HG03064 (cell line): ENCODE measurements around the gene DHX16.
"Not testable (repeated sequence)": the region's sequence is repeated elsewhere in the genome, so short reads cannot be mapped to it uniquely, and the experiment has no call there.

ENCODE experiments used
- ATAC-seq: cut with Tn5 transposase; IDR thresholded peaks from one replicate; pipeline ENCODE4 v1.9.1; 2021; ENCODE audit warnings: low read depth; ENCODE audit not compliant: unreplicated experiment

Gene DHX16

GRCh38 chr6:30681766-30682142, 8.9 kb upstream of the DHX16 start:
- no peak for ATAC-seq

- no peak for ATAC-seq
Measured at GRCh38 chr6:30679765-30680535, 7.1 kb upstream of the DHX16 start.

GRCh38 chr6:30678964-30679726, 6.3 kb upstream of the DHX16 start:
- ATAC-seq: no peak

- no peak for ATAC-seq
Measured at GRCh38 chr6:30676660-30677285, 4.0 kb upstream of the DHX16 start.

GRCh38 chr6:30670760-30671527, 1.9 kb downstream of the DHX16 start:
- ATAC-seq: no peak

- not testable (repeated sequence) for ATAC-seq
Measured at GRCh38 chr6:30666300-30666699, 6.5 kb downstream of the DHX16 start.

- ATAC-seq: no peak
Measured at GRCh38 chr6:30664994-30665767, 7.6 kb downstream of the DHX16 start.

GRCh38 chr6:30657922-30658321, 14.9 kb downstream of the DHX16 start:
- not testable (repeated sequence) for ATAC-seq

- ATAC-seq: no peak
Measured at GRCh38 chr6:30657454-30657853, 15.4 kb downstream of the DHX16 start.

GRCh38 chr6:30656513-30656912, 16.3 kb downstream of the DHX16 start:
- no peak for ATAC-seq

- no peak for ATAC-seq
Measured at GRCh38 chr6:30655743-30656094, 17.1 kb downstream of the DHX16 start.

GRCh38 chr6:30654798-30655742, 17.7 kb downstream of the DHX16 start:
- no peak for ATAC-seq

GRCh38 chr6:30651143-30651542, 21.7 kb downstream of the DHX16 start:
- no peak for ATAC-seq

GRCh38 chr6:30647242-30648116, 25.3 kb downstream of the DHX16 start:
- ATAC-seq: peak; percentile 56

GRCh38 chr6:30646450-30647241, 26.2 kb downstream of the DHX16 start, which contains the start of gene C6orf136:
TSS of gene C6orf136 (plus strand) at chr6:30647133. CDS start at chr6:30647232, 99 bp downstream.
- ATAC-seq: peak; percentile 41

- no peak for ATAC-seq
Measured at GRCh38 chr6:30645989-30646388, 26.8 kb downstream of the DHX16 start.

GRCh38 chr6:30644769-30645168, 28.0 kb downstream of the DHX16 start:
- ATAC-seq: no peak
